ENCODE measurements around the gene CPNE9. TPM values are rescaled to one million over a fixed set of nuclear protein-coding genes. Genes with fewer than 3 reads are reported as not detected.

CPNE9 gene
- total RNA-seq, 1 donor from 2014 or later = 0.42 TPM

GRCh38 chr3:9739181-9739580, 35.5 kb downstream of the CPNE9 start:
- H3K4me3 Mint-ChIP-seq = no peak overlapping the region
- H3K36me3 Mint-ChIP-seq = peaks cover 34% of the 10 kb centered on the region
- no peaks in the 10 kb centered on the region for H3K4me1 Mint-ChIP-seq
- no peak overlapping the region for H3K27ac Mint-ChIP-seq
- no peak for TF ChIP-seq CTCF (IDR thresholded peaks at IDR 0.05; ENCODE audit: unreplicated experiment)
- H3K27me3 Mint-ChIP-seq (ENCODE audit: low read depth) = no peaks in the 10 kb centered on the region
- H3K9me3 Mint-ChIP-seq = no peaks in the 10 kb centered on the region
- DNase-seq (ENCODE audit: low spot score in 2 of 2, unreplicated experiment in 2 of 2) = no peak

- Mint-ChIP-seq H3K4me3 (no peak overlapping the region), H3K4me1 (no peaks in the 10 kb centered on the region), H3K27ac (no peak overlapping the region), H3K36me3 (peaks cover 31% of the 10 kb centered on the region), H3K27me3 (ENCODE audit: low read depth) (no peaks in the 10 kb centered on the region), H3K9me3 (no peaks in the 10 kb centered on the region)
- no peak for TF ChIP-seq CTCF (IDR thresholded peaks at IDR 0.05; ENCODE audit: unreplicated experiment)
- no peak for DNase-seq (ENCODE audit: low spot score in 2 of 2, unreplicated experiment in 2 of 2)
These were observed 38.9 kb downstream of the CPNE9 start for GRCh38 chr3:9742560-9742959.

- Mint-ChIP-seq H3K36me3 (peaks cover 32% of the 10 kb centered on the region), H3K4me3 (no peak overlapping the region), H3K27me3 (ENCODE audit: low read depth) (no peaks in the 10 kb centered on the region), H3K27ac (no peak overlapping the region), H3K4me1 (no peaks in the 10 kb centered on the region), H3K9me3 (no peaks in the 10 kb centered on the region)
- no peak for DNase-seq (ENCODE audit: low spot score in 2 of 2, unreplicated experiment in 2 of 2)
- TF ChIP-seq CTCF (IDR thresholded peaks at IDR 0.05; ENCODE audit: unreplicated experiment) = no peak
These were observed 39.9 kb downstream of the CPNE9 start for GRCh38 chr3:9743548-9743947.

- H3K4me3 Mint-ChIP-seq = no peak overlapping the region
- H3K36me3 Mint-ChIP-seq = peaks cover 29% of the 10 kb centered on the region
- no peak overlapping the region for H3K27ac Mint-ChIP-seq
- peaks cover 2% of the 10 kb centered on the region for H3K4me1 Mint-ChIP-seq
- no peak for DNase-seq (ENCODE audit: low spot score in 2 of 2, unreplicated experiment in 2 of 2)
- no peaks in the 10 kb centered on the region for H3K27me3 Mint-ChIP-seq (ENCODE audit: low read depth)
- no peak for TF ChIP-seq CTCF (IDR thresholded peaks at IDR 0.05; ENCODE audit: unreplicated experiment)
- no peaks in the 10 kb centered on the region for H3K9me3 Mint-ChIP-seq
These were observed 40.5 kb downstream of the CPNE9 start for GRCh38 chr3:9744162-9744561.

- Mint-ChIP-seq H3K4me3 (no peak overlapping the region), H3K9me3 (no peaks in the 10 kb centered on the region), H3K27me3 (ENCODE audit: low read depth) (no peaks in the 10 kb centered on the region), H3K36me3 (peaks cover 22% of the 10 kb centered on the region), H3K4me1 (peaks cover 12% of the 10 kb centered on the region), H3K27ac (no peak overlapping the region)
- TF ChIP-seq CTCF (IDR thresholded peaks at IDR 0.05; ENCODE audit: unreplicated experiment) = no peak
- DNase-seq (ENCODE audit: low spot score in 2 of 2, unreplicated experiment in 2 of 2) = no peak
These were observed 41.9 kb downstream of the CPNE9 start for GRCh38 chr3:9745521-9745920.

- DNase-seq (ENCODE audit: low spot score in 2 of 2, unreplicated experiment in 2 of 2) = no peak
- TF ChIP-seq CTCF (IDR thresholded peaks at IDR 0.05; ENCODE audit: unreplicated experiment) = no peak
- Mint-ChIP-seq H3K4me3 (no peak overlapping the region), H3K27ac (no peak overlapping the region), H3K27me3 (ENCODE audit: low read depth) (no peaks in the 10 kb centered on the region), H3K36me3 (peaks cover 21% of the 10 kb centered on the region), H3K9me3 (no peaks in the 10 kb centered on the region), H3K4me1 (peaks cover 16% of the 10 kb centered on the region)
These were observed 42.7 kb downstream of the CPNE9 start for GRCh38 chr3:9746330-9746729.
